OCI-LY7 (cell line): ENCODE results near the gene DUS3L.

Experiments used
- CTCF ChIP-seq: fragments of 200-600 bp; sonication (generic); conservative IDR thresholded peaks from 2 replicates; pipeline ENCODE4 v1.5.1; 2014; ENCODE audit warnings: mild to moderate bottlenecking, antibody characterized with exemption, low read length, moderate library complexity, mixed read lengths
- EZH2phosphoT487 ChIP-seq: fragments of 200-600 bp; sonication (generic); IDR thresholded peaks from 2 replicates; pipeline ENCODE4 v1.6.1; 2018; ENCODE audit warnings: low read depth, borderline replicate concordance, mild to moderate bottlenecking, mixed run types, antibody characterized with exemption, low read length, moderate library complexity, mixed read lengths

- TF ChIP-seq CTCF, result no peak
- no peak for TF ChIP-seq EZH2phosphoT487
Observed at GRCh38 chr19:5788422-5788821, 2.5 kb downstream of the DUS3L start.
